HepG2 (cell line): ENCODE data around the gene ELAVL2. TPM values are rescaled to one million over a fixed set of nuclear protein-coding genes. Genes with fewer than 3 reads are reported as not detected.

Experiments used
- ATAC-seq: fragments of 200-7000 bp; cut with Tn5 transposase; 3 replicates; pipeline ENCODE4 v1.9.1; 2020; ENCODE audit warnings: mild to moderate bottlenecking, moderate library complexity
- BruUV-seq: library from RNA; stranded (reverse); fragments of 400-500 nt; replicated peaks from 2 replicates; lab custom pipeline; 2021; lab: Mats Ljungman, UMichigan
- CTCF ChIA-PET: fragments of 300-600 bp; formaldehyde crosslinking; extraction: SDS; loops from one replicate; lab custom pipeline; 2021; ENCODE audit warnings: low total read pairs, inconsistent platforms, low intra/inter-chr PET ratio; lab: Yijun Ruan, JAX
- POLR2A ChIA-PET: fragments of 350-600 bp; sonication (Branson Sonifier 250); formaldehyde crosslinking; loops from one replicate; lab custom pipeline; 2020; ENCODE audit warnings: antibody characterized with exemption, inconsistent platforms; lab: Yijun Ruan, JAX
- DNase-seq: peaks from one replicate; pipeline ENCODE4 v3.0.0-alpha.2; 2015; ENCODE audit warnings: low spot score
- FAIRE-seq: peaks from 3 replicates; lab custom pipeline; 2011; peaks lifted over from hg19 to GRCh38; lab: Jason Lieb, UNC
- H2AFZ ChIP-seq: one replicate; pipeline ENCODE4 v1.6.1; 2011; ENCODE audit warnings: low read length, inconsistent platforms
- H3K27ac ChIP-seq: fragments of 300-600 bp; 3 replicates; pipeline ENCODE4 v1.8.0; 2011; ENCODE audit warnings: mixed run types, mild to moderate bottlenecking, mixed read lengths, low read length, inconsistent platforms; ENCODE audit not compliant: insufficient read depth; ENCODE audit errors: extremely low read length
- H3K27me3 ChIP-seq, 2 experiments: fragments of 200-600 bp in 1 of 2; 2 replicates in 1 of 2; 3 replicates in 1 of 2; pipeline versions ENCODE4 v1.6.0 to v1.8.0; 2011; ENCODE audit warnings: low read length in 2 of 2, mild to moderate bottlenecking in 2 of 2, moderate library complexity in 2 of 2, inconsistent platforms in 1 of 2; ENCODE audit not compliant: insufficient read depth in 2 of 2, control insufficient read depth in 1 of 2
- H3K36me3 ChIP-seq, 2 experiments: fragments of 200-600 bp in 1 of 2; replicated peaks in 1 of 2; 2 replicates in 1 of 2; 3 replicates in 1 of 2; pipeline versions ENCODE4 v1.5.1 to v1.8.0; 2011; ENCODE audit warnings: low read length in 2 of 2, inconsistent platforms in 1 of 2; ENCODE audit not compliant: insufficient read depth in 2 of 2, control insufficient read depth in 1 of 2
- H3K4me1 ChIP-seq: 2 replicates; pipeline ENCODE4 v1.5.1; 2012; ENCODE audit warnings: low read length, inconsistent platforms; ENCODE audit not compliant: insufficient read depth
- H3K4me2 ChIP-seq: 2 replicates; pipeline ENCODE4 v1.6.0; 2011; ENCODE audit warnings: low read depth, low read length, inconsistent platforms
- H3K4me3 ChIP-seq, 3 experiments: fragments of 200-600 bp in 1 of 3; sonication (generic), shearing (Covaris generic) in 1 of 3; replicated peaks in 1 of 3; 2 replicates each; pipeline ENCODE4 v1.5.1; 2011 to 2016; ENCODE audit warnings: low read length in 3 of 3, inconsistent platforms in 2 of 3, low read depth in 2 of 3, mild to moderate bottlenecking in 2 of 3, control low read depth in 1 of 3, mixed read lengths in 1 of 3; ENCODE audit not compliant: insufficient read depth in 1 of 3
- H3K79me2 ChIP-seq: one replicate; pipeline ENCODE4 v1.6.1; 2011; ENCODE audit warnings: low read length, inconsistent platforms; ENCODE audit not compliant: insufficient read depth
- H3K9ac ChIP-seq: 2 replicates; pipeline ENCODE4 v1.6.0; 2011; ENCODE audit warnings: mild to moderate bottlenecking, low read depth, low read length, inconsistent platforms; ENCODE audit not compliant: insufficient read depth
- H3K9me3 ChIP-seq: 2 replicates; pipeline ENCODE4 v1.5.1; 2012; ENCODE audit warnings: mild to moderate bottlenecking, low read length
- H4K20me1 ChIP-seq: 2 replicates; pipeline ENCODE4 v1.6.0; 2011; ENCODE audit warnings: inconsistent platforms, mild to moderate bottlenecking, low read length, moderate library complexity; ENCODE audit not compliant: insufficient read depth
- CBX2 ChIP-seq, 2 experiments: fragments of 200-600 bp in 1 of 2; sonication (generic); formaldehyde crosslinking in 1 of 2; IDR thresholded peaks; 2 replicates each; pipeline versions ENCODE4 v1.7.0 to v1.8.1; 2018 to 2022; ENCODE audit warnings: low read depth in 2 of 2, low read length in 1 of 2, mild to moderate bottlenecking in 1 of 2, missing genetic modification reagents in 1 of 2
- CHCHD3 ChIP-seq: sonication (generic); formaldehyde crosslinking; IDR thresholded peaks from 2 replicates; pipeline ENCODE4 v1.8.0; 2022; ENCODE audit warnings: mild to moderate bottlenecking, missing genetic modification reagents, moderate library complexity
- GATAD1 ChIP-seq: IDR thresholded peaks from 2 replicates; pipeline ENCODE4 v1.6.1; 2016; ENCODE audit warnings: missing genetic modification reagents, missing compliant biosample characterization
- NR2C2 ChIP-seq: sonication (generic); formaldehyde crosslinking; IDR thresholded peaks from 2 replicates; pipeline ENCODE4 v1.4.0; 2020; ENCODE audit warnings: missing genetic modification reagents, mild to moderate bottlenecking, moderate library complexity, borderline replicate concordance
- NR2F1 ChIP-seq, 2 experiments: fragments of 450-650 bp in 1 of 2; formaldehyde crosslinking in 1 of 2; IDR thresholded peaks; 2 replicates each; pipeline versions ENCODE4 v1.5.0 to v1.6.1; 2016 to 2020; ENCODE audit warnings: mild to moderate bottlenecking in 1 of 2, missing compliant biosample characterization in 1 of 2, missing genetic modification reagents in 1 of 2, moderate library complexity in 1 of 2
- PCBP1 ChIP-seq: fragments of 200-400 bp; formaldehyde crosslinking; IDR thresholded peaks from 2 replicates; pipeline ENCODE4 v1.6.1; 2017; ENCODE audit warnings: mild to moderate bottlenecking, low read depth, low read length, borderline replicate concordance
- ZNF292 ChIP-seq: sonication (generic); formaldehyde crosslinking; IDR thresholded peaks from 2 replicates; pipeline ENCODE4 v1.8.1; 2022; ENCODE audit warnings: mild to moderate bottlenecking, low read depth, missing genetic modification reagents, borderline replicate concordance
- ZNF329 ChIP-seq: sonication (generic); formaldehyde crosslinking; IDR thresholded peaks from 2 replicates; pipeline ENCODE4 v1.9.0; 2021; ENCODE audit warnings: low read depth, mild to moderate bottlenecking, missing genetic modification reagents
- ZNF414 ChIP-seq: sonication (generic); formaldehyde crosslinking; IDR thresholded peaks from 2 replicates; pipeline ENCODE4 v1.5.0; 2020; ENCODE audit warnings: missing genetic modification reagents
- ZNF780A ChIP-seq: sonication (generic); formaldehyde crosslinking; IDR thresholded peaks from 2 replicates; pipeline ENCODE4 v1.8.0; 2022; ENCODE audit warnings: mild to moderate bottlenecking, missing genetic modification reagents, moderate library complexity
- ZNF839 ChIP-seq: sonication (generic); formaldehyde crosslinking; IDR thresholded peaks from 2 replicates; pipeline ENCODE4 v1.4.0; 2020; ENCODE audit warnings: missing genetic modification reagents, mild to moderate bottlenecking, borderline replicate concordance
- ZNF850 ChIP-seq: sonication (generic); formaldehyde crosslinking; conservative IDR thresholded peaks from 2 replicates; pipeline ENCODE4 v1.9.0; 2021; ENCODE audit warnings: mild to moderate bottlenecking, missing genetic modification reagents
- WGBS: methylation state at CpG from one replicate; pipeline ENCODE4 v1.1.6; 2017; ENCODE audit warnings: low lambda C conversion rate; 5-methylcytosine and 5-hydroxymethylcytosine counted together
- in situ Hi-C: cut with HindIII; loops from 2 replicates; pipeline ENCODE4 v1.10.0; 2017; ENCODE audit warnings: low pct_unique_long_range_greater_than_20kb; ENCODE audit not compliant: extremely low pct_ligation_motif_present
- intact Hi-C: fragments of 100-400 bp; cut with micrococcal nuclease; formaldehyde crosslinking; loops from one replicate; pipeline ENCODE4 v1.10.0; 2022; ENCODE audit not compliant: unreplicated experiment
- polyA plus RNA-seq, 8 experiments: library from polyadenylated mRNA; depleted of rRNA in 3 of 8; stranded (reverse) in 7 of 8; unstranded in 1 of 8; fragments of >200 nt; fragmentation: Illumina TruSeq in 4 of 8; extraction: Trizol in 4 of 8; gene quantifications; 2 replicates each; pipeline versions ENCODE4 v1.2.1 to v1.2.3, GENCODE V29; 2011 to 2016; ENCODE audit warnings: low read depth in 4 of 8, missing spikeins in 1 of 8, mixed read lengths in 1 of 8; ENCODE audit not compliant: insufficient read depth in 1 of 8
- total RNA-seq, 5 experiments: library from RNA; depleted of rRNA; stranded (reverse); fragments of >200 nt; fragmentation: Illumina TruSeq; extraction: Trizol; gene quantifications; 2 replicates each; pipeline ENCODE4 v1.2.3, GENCODE V29; 2016; ENCODE audit warnings: low read depth in 1 of 5
- TF ChIP-seq, protein P1 (sequence below): sonication (generic); formaldehyde crosslinking; IDR thresholded peaks from 2 replicates; pipeline ENCODE4 v1.4.0; 2020; ENCODE audit warnings: low read depth, mild to moderate bottlenecking, missing genetic modification reagents

ELAVL2 gene
- total and polyA plus RNA-seq, 2 of the 13 experiments (the other 11 are each of a cell fraction or from before 2014, with no cell fraction given): not detected

GRCh38 chr9:23842565-23843129 is 16.6 kb upstream of the ELAVL2 start:
- Histone ChIP-seq H3K4me2 (no peak overlapping the region), H3K27me3 (no peaks in the 10 kb centered on the region), H3K9me3 (no peaks in the 10 kb centered on the region), H3K9ac (no peak overlapping the region), H4K20me1 (no peaks in the 10 kb centered on the region), H3K4me3 (no peak overlapping the region), H3K4me1 (no peaks in the 10 kb centered on the region), H3K36me3 (no peaks in the 10 kb centered on the region), H3K79me2 (no peaks in the 10 kb centered on the region), H2AFZ (no peak overlapping the region), H3K27ac (no peak overlapping the region)
- intact Hi-C loops (no loop called here), in situ Hi-C loops (no loop called here)
- BruUV-seq: no TSS peak
- ATAC-seq: no peak
- DNase-seq: no peak
- ChIA-PET CTCF (no interaction called here), POLR2A (no interaction called here)
- 0% methylated on average over 1 of the region's 1 CpG for WGBS
- FAIRE-seq: no peak
- TF ChIP-seq CBX2 (IDR thresholded peaks at IDR 0.05; ENCODE audit: low read depth, low read length) (no peak), CBX2 (CRISPR knock-in tag; IDR thresholded peaks at IDR 0.05; ENCODE audit: low read depth) (no peak), ZNF329 (CRISPR knock-in tag) (no peak), ZNF850 (no peak), ZNF839 (CRISPR knock-in tag) (no peak), ZNF780A (CRISPR knock-in tag) (no peak), GATAD1 (CRISPR knock-in tag) (no peak), PCBP1 (no peak), CHCHD3 (CRISPR knock-in tag) (no peak), NR2F1 (CRISPR knock-in tag; IDR thresholded peaks at IDR 0.05) (no peak), ZNF414 (CRISPR knock-in tag) (no peak), ZNF292 (CRISPR knock-in tag) (no peak), NR2C2 (CRISPR knock-in tag) (no peak)
- TF ChIP-seq, protein P1, sequence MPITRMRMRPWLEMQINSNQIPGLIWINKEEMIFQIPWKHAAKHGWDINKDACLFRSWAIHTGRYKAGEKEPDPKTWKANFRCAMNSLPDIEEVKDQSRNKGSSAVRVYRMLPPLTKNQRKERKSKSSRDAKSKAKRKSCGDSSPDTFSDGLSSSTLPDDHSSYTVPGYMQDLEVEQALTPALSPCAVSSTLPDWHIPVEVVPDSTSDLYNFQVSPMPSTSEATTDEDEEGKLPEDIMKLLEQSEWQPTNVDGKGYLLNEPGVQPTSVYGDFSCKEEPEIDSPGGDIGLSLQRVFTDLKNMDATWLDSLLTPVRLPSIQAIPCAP (CRISPR knock-in tag): no peak
